Panc1 (cell line): ENCODE results near the gene PPP1R9A. TPM values are rescaled to one million over a fixed set of nuclear protein-coding genes. Genes with fewer than 3 reads are reported as not detected.

Experiments
- ATAC-seq: fragments of 200-7000 bp; cut with Tn5 transposase; 2 replicates; pipeline ENCODE4 v1.9.1; 2020; ENCODE audit warnings: mild to moderate bottlenecking, moderate library complexity
- BruUV-seq: library from RNA; stranded (reverse); fragments of 400-500 nt; replicated peaks from 2 replicates; lab custom pipeline; 2021; lab: Mats Ljungman, UMichigan
- CTCF ChIA-PET: fragments of 300-600 bp; sonication (Branson Sonifier 250); formaldehyde crosslinking; loops from one replicate; lab custom pipeline; 2022; ENCODE audit warnings: antibody characterized with exemption; lab: Charles Lee
- POLR2A ChIA-PET: fragments of 300-600 bp; sonication (Branson Sonifier 250); formaldehyde crosslinking; loops from one replicate; lab custom pipeline; 2022; ENCODE audit warnings: antibody characterized with exemption; lab: Charles Lee
- DNase-seq: peaks from one replicate; pipeline ENCODE4 v3.0.0-alpha.2; 2010; ENCODE audit warnings: low read depth, low spot score
- H3K27ac ChIP-seq: 2 replicates; pipeline ENCODE4 v1.5.1; 2011; ENCODE audit warnings: mild to moderate bottlenecking, low read length, inconsistent platforms
- H3K27me3 ChIP-seq: fragments of 200-500 bp; sonication (Bioruptor generic); 2 replicates; pipeline ENCODE4 v1.6.0; 2014; ENCODE audit warnings: low read length, inconsistent platforms; ENCODE audit not compliant: control insufficient read depth, insufficient read depth
- H3K36me3 ChIP-seq: fragments of 200-500 bp; sonication (Bioruptor generic); 2 replicates; pipeline ENCODE4 v1.5.1; 2014; ENCODE audit warnings: inconsistent platforms, mild to moderate bottlenecking, low read length, moderate library complexity; ENCODE audit not compliant: control insufficient read depth, insufficient read depth
- H3K4me1 ChIP-seq: 2 replicates; pipeline ENCODE4 v1.5.1; 2011; ENCODE audit warnings: inconsistent platforms, mild to moderate bottlenecking, low read length, moderate library complexity; ENCODE audit not compliant: control insufficient read depth, insufficient read depth
- H3K4me3 ChIP-seq, 2 experiments: 2 replicates each; pipeline ENCODE4 v1.5.1; 2011 to 2012; ENCODE audit warnings: low read depth in 2 of 2, low read length in 2 of 2, mild to moderate bottlenecking in 2 of 2, inconsistent platforms in 1 of 2, moderate library complexity in 1 of 2
- H3K9me3 ChIP-seq: fragments of 200-500 bp; sonication (Bioruptor generic); 2 replicates; pipeline ENCODE4 v1.5.1; 2014; ENCODE audit warnings: low read depth, mild to moderate bottlenecking, inconsistent platforms, low read length, moderate library complexity; ENCODE audit not compliant: control insufficient read depth, insufficient read depth
- CTCF ChIP-seq: fragments of 450-650 bp; IDR thresholded peaks from 2 replicates; pipeline ENCODE4 v1.5.1; 2017; ENCODE audit warnings: mild to moderate bottlenecking
- POLR2AphosphoS5 ChIP-seq: IDR thresholded peaks from 2 replicates; pipeline ENCODE4 v1.6.1; 2012; ENCODE audit warnings: mild to moderate bottlenecking, low read depth, low read length, moderate library complexity
- SIN3A ChIP-seq: IDR thresholded peaks from 2 replicates; pipeline ENCODE4 v1.6.1; 2012; ENCODE audit warnings: low read depth, mild to moderate bottlenecking, low read length, moderate library complexity, borderline replicate concordance; ENCODE audit not compliant: insufficient read depth
- TCF7L2 ChIP-seq: IDR thresholded peaks from 2 replicates; pipeline ENCODE4 v1.6.1; 2011; ENCODE audit warnings: mild to moderate bottlenecking, low read depth, low read length, inconsistent platforms
- in situ Hi-C: cut with HindIII; loops from 2 replicates; pipeline ENCODE4 v1.10.0; 2016; ENCODE audit warnings: low sequenced_read_pairs, low pct_unique_long_range_greater_than_20kb
- intact Hi-C: fragments of 100-400 bp; cut with micrococcal nuclease; formaldehyde crosslinking; loops from one replicate; pipeline ENCODE4 v1.10.0; 2022; ENCODE audit not compliant: unreplicated experiment
- total RNA-seq: library from RNA; stranded (reverse); gene quantifications from one replicate; pipeline ENCODE4 v1.2.1, GENCODE V29; 2021; ENCODE audit not compliant: unreplicated experiment
- TF ChIP-seq, protein P1 (sequence below), 2 experiments: IDR thresholded peaks; 2 replicates each; pipeline ENCODE4 v1.6.1; 2011 to 2012; ENCODE audit warnings: low read depth in 2 of 2, control low read depth in 1 of 2, low read length in 1 of 2, mild to moderate bottlenecking in 1 of 2, moderate library complexity in 1 of 2; ENCODE audit not compliant: insufficient read depth in 1 of 2

PPP1R9A gene
- total RNA-seq, 1 experiment from 2014 or later, result 5.0 TPM

GRCh38 chr7:95001815-95002561 lies 94.6 kb downstream of the PPP1R9A start:
- POLR2A ChIA-PET, result no interaction called here
- H3K4me1 ChIP-seq, result no peaks in the 10 kb centered on the region
- DNase-seq (no peak), ATAC-seq (no peak)
- in situ Hi-C loops, result no loop called here
- H3K27ac ChIP-seq, result no peak overlapping the region
- H3K36me3 ChIP-seq, result no peaks in the 10 kb centered on the region
- no TSS peak for BruUV-seq
- H3K27me3 ChIP-seq, result no peaks in the 10 kb centered on the region
- no peaks in the 10 kb centered on the region for H3K9me3 ChIP-seq
- CTCF ChIA-PET, result no interaction called here
- TF ChIP-seq, protein P1, sequence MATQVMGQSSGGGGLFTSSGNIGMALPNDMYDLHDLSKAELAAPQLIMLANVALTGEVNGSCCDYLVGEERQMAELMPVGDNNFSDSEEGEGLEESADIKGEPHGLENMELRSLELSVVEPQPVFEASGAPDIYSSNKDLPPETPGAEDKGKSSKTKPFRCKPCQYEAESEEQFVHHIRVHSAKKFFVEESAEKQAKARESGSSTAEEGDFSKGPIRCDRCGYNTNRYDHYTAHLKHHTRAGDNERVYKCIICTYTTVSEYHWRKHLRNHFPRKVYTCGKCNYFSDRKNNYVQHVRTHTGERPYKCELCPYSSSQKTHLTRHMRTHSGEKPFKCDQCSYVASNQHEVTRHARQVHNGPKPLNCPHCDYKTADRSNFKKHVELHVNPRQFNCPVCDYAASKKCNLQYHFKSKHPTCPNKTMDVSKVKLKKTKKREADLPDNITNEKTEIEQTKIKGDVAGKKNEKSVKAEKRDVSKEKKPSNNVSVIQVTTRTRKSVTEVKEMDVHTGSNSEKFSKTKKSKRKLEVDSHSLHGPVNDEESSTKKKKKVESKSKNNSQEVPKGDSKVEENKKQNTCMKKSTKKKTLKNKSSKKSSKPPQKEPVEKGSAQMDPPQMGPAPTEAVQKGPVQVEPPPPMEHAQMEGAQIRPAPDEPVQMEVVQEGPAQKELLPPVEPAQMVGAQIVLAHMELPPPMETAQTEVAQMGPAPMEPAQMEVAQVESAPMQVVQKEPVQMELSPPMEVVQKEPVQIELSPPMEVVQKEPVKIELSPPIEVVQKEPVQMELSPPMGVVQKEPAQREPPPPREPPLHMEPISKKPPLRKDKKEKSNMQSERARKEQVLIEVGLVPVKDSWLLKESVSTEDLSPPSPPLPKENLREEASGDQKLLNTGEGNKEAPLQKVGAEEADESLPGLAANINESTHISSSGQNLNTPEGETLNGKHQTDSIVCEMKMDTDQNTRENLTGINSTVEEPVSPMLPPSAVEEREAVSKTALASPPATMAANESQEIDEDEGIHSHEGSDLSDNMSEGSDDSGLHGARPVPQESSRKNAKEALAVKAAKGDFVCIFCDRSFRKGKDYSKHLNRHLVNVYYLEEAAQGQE (IDR thresholded peaks at IDR 0.05; ENCODE audit: insufficient read depth in 1 of 2, low read depth in 2 of 2, low read length in 1 of 2), result no peak
- TF ChIP-seq POLR2AphosphoS5 (no peak), CTCF (no peak), TCF7L2 (no peak), SIN3A (no peak)
- no peak overlapping the region for H3K4me3 ChIP-seq
- intact Hi-C loops, result no loop called here

GRCh38 chr7:95002775-95003174 lies 95.4 kb downstream of the PPP1R9A start:
- H3K36me3 ChIP-seq, result no peaks in the 10 kb centered on the region
- H3K4me1 ChIP-seq, result no peaks in the 10 kb centered on the region
- ChIA-PET POLR2A (no interaction called here), CTCF (no interaction called here)
- intact Hi-C loops (no loop called here), in situ Hi-C loops (no loop called here)
- no peaks in the 10 kb centered on the region for H3K27me3 ChIP-seq
- no TSS peak for BruUV-seq
- H3K4me3 ChIP-seq, result no peak overlapping the region
- ATAC-seq (no peak), DNase-seq (no peak)
- no peaks in the 10 kb centered on the region for H3K9me3 ChIP-seq
- no peak overlapping the region for H3K27ac ChIP-seq
- TF ChIP-seq TCF7L2 (no peak), POLR2AphosphoS5 (no peak), CTCF (no peak), SIN3A (no peak)
- TF ChIP-seq, protein P1 (IDR thresholded peaks at IDR 0.05; ENCODE audit: insufficient read depth in 1 of 2, low read depth in 2 of 2, low read length in 1 of 2), result no peak
